ENCODE data around the gene KPNA2.
"Not testable (repeated sequence)": the region's sequence is repeated elsewhere in the genome, so short reads cannot be mapped to it uniquely, and the experiment has no call there.

Gene KPNA2

DNA sequence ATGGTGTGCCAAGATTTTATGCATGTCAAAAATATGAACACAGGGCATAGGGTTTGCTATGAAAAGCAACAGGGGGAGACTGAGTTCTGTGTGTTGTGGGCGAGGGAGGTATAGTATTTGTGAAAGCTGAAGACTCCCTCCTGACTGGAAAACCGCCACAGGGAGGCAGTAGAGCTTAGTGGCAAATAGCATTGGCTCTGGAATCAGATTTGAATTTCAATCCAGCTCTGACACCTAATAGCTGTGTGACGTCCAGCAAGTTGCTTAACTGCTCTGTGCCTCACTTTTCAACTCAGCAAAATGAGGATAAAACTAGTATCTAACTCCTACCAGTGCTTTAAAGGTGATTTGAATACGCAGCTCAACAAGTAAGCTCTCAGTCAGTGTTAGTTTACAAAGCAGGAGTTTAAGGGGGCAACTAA lies 22.0 kb downstream of the KPNA2 start:
- no peak for DNase-seq (ENCODE audit: low spot score)

DNA sequence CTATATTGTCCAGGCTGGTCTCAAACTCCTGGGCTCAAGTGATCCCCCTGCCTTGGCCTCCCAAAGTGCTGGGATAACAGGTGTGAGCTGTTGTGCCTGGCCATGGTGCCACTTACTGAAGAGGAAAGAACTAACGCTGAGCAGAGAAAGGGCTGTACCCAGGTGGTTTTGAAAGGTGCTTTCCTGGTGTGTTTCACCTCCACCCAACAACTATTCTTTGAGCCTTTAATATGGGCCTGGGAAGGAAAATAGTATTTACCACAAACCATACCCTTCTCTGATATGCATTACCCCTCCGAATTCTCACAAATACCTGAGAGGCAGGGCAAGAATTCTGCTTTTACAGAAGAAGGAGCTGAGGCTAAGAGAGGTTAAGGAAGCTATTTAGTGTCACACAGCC lies 24.8 kb downstream of the KPNA2 start:
- no peak for DNase-seq (ENCODE audit: low spot score)

DNA sequence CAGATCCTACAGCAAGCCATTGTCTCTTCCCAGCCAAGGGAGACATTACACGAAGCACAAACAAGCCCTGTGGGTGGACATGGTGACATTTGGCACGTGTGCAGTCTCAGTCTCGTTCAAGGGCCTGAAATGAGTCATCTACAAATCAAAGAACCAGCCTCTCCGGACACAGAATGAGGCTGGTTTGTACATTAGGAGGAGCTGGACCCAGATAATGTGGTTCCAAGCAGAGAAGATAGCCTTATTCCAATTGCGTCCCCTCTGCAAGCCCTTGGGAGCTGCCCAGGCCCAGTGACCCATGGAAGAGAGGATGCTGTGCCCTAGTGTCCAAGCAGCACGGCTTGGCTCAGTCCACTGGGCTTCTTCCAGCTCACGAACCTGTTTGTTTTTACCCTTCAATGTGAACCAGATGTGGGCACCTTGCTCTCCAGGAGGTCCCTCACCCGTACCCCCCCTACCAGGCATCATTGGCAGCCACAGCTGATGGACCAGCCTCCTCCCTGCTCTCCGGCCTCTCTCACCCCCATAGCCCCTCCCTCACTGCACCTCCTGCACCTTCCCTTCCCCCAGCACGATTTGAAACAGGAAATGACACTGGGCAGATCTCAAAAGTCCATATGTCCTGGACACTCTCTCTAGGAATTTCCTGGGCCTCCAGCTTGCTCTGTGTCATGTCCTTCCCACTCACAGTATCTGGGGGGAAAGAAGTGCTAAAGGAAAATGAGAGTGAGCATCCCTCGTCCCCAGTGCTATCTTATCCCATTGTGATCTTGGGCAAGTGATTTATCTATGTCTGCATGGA lies 26.2 kb downstream of the KPNA2 start:
- no peak for DNase-seq (ENCODE audit: low spot score)

DNA sequence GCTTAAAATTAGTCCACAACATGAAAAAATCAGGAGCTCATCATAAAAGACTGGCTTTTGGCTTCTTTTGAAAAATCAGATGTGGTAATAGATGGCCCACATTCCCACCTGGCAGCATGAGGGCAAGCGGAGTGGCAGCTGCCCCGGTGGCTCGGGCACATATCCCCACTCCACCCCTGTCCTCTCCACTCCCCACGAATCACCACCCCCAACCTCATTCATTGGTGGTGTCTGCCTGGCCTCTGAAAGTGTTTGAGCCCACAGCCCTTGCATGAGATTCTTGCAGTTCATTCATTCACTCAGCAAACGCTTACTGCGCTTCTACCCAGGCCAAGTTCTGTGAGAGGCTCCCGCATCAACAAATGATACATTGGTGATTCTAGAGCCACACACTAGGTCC lies 29.8 kb downstream of the KPNA2 start:
- DNase-seq (ENCODE audit: low spot score) = not testable (repeated sequence)

DNA sequence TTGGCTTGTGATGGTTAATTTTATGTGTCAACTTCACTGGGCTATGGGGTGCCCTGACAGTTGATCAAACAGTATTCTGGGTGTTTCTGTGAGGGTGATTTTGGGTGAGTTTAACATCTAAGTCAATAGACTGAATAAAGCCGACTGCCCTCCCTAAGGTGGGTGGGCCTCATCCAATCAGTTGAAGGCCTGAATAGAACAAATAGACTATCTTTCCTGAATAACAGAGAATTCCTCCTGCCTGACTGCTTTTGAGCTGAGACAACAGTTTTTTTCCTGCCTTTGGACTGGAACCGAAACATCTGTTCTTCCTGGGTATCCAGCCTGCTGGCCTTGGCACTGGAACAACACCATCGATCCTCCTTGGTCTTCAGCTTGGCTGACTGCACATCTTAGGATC lies 33.0 kb downstream of the KPNA2 start:
- DNase-seq (ENCODE audit: low spot score) = not testable (repeated sequence)

DNA sequence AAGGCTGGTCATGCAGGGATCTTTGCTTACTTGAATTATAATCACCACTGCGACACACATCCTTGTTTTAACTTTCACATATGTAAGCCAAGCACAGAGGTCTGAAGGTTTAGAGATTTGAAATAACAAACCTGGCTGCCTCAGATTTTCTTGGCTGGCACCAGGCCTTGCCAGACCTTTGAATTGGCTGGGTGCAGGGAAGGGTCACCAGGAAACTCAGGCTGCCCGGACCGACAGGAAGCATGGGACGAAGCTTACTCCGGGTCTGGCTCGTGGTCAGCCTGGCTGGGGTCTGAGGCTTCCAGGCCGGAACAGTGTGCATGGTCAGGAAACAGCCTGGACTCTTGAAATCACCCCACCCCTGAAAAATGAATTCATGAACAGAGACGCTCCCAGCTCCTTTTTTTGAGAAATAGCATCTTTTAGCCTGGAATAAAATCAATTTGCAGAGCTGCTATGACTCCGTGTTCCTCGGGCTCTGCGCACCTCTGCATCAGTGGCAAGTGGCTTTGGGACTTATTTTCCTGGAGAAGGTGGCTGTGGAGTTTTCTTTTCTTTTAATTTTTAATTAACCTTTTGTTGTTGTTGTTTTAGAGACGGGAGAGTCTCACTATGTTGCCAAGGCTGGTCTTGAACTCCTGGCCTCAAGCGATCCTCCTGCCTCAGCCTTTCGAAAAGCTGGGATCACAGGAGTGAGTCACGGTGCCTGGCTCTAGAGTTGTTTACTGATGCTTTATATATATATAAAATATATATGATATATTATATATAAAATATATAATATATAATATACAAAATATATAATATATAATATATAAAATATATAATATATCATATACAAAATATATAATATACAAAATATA lies 35.3 kb downstream of the KPNA2 start:
- not testable (repeated sequence) for DNase-seq (ENCODE audit: low spot score)

DNA sequence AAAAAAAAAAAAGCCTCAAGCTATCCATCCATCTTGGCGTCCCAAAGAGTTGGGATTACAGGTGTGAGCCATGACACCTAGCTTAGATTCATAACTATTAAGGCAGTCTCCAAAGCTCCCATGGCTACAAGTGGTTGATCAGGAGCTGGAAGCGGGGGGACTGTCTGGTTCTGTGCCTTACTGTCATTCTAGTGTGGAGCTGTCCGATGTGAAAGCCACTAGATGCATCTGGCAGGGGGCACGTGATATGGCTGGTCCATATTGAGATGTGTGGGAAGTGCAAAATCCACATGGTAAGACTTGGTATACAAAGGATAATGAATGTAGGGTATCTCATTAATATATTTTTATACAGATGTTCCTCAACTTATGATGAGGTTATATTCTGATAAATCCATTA lies 38.7 kb downstream of the KPNA2 start:
- no peak for DNase-seq (ENCODE audit: low spot score)

DNA sequence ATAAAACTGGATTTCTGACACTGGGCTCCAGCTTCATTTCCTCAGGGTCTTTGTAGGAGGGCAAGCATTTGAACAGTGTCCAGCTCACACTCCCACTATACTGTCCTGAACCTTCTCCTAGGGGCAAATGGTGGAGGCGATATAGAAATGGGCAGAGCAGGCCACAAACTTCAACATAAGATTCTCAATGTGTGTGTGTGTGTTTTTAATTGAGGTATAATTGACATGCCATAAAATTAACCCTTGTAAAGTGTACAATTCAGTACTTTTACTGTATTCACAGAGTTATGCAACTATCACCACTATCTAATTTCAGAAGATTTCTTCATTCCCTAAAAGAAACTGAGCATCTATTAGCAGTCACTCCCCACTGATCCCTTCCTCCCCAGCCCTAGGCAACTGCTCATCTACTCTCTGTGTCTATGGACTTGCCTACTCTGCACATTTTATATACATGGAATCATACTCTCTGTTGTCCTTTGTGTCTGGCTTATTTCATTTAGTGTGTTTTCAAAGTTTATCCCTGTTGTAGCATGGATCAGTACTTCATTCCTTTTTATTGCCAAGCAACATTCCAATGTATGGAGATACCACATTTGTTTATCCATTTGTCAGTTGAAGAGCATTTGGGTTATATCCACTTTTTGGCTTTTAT lies 40.5 kb downstream of the KPNA2 start:
- not testable (repeated sequence) for DNase-seq (ENCODE audit: low spot score)

DNA sequence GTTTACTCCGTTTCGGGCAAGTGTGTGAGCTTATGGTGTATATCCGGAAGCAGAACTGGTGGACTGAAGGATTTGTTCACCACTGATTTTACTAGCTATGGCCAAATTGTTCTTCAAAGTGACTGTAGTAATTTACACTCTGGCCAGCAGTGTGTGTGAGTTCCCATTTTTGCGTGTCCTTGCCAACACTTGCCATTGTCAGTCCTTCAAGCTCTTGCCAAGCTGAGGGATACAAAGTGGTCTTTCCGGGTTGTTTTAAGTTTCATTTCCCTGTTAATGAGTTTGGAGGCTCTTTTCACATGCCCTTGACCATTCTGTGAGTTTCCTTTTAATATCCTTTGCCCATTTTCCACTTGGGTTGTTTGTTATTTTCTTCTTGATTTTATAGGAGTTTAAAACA lies 42.0 kb downstream of the KPNA2 start:
- DNase-seq (ENCODE audit: low spot score) = not testable (repeated sequence)

DNA sequence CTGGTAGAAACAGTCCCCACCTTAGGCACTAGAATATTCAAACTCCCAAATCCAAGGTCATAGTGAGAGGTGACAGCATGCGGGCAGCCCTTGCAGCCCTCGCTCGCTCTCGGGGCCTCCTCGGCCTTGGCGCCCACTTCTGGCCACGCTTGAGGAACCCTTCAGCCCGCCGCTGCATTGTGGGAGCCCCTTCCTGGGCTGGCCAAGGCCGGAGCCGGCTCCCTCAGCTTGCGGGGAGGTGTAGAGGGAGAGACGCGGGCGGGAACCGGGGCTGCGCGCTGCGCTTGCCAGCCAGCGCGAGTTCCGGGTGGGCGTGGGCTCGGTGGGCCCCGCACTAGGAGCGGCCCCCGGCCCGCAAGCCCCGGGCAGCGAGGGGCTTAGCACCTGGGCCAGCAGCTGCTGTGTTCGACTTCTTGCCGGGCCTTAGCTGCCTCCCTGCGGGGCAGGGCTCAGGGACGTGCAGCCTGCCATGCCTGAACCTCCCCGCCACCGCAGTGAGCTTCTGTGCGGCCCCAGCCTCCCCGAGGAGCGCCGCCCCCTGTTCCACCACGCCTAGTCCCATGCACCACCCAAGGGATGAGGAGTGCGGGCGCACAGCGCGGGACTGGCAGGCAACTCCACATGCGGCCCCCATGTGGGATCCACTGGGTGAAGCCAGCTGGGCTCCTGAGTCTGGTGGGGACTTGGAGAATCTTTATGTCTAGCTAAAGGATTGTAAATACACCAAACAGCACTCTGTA lies 45.0 kb downstream of the KPNA2 start:
- no peak for DNase-seq (ENCODE audit: low spot score)

DNA sequence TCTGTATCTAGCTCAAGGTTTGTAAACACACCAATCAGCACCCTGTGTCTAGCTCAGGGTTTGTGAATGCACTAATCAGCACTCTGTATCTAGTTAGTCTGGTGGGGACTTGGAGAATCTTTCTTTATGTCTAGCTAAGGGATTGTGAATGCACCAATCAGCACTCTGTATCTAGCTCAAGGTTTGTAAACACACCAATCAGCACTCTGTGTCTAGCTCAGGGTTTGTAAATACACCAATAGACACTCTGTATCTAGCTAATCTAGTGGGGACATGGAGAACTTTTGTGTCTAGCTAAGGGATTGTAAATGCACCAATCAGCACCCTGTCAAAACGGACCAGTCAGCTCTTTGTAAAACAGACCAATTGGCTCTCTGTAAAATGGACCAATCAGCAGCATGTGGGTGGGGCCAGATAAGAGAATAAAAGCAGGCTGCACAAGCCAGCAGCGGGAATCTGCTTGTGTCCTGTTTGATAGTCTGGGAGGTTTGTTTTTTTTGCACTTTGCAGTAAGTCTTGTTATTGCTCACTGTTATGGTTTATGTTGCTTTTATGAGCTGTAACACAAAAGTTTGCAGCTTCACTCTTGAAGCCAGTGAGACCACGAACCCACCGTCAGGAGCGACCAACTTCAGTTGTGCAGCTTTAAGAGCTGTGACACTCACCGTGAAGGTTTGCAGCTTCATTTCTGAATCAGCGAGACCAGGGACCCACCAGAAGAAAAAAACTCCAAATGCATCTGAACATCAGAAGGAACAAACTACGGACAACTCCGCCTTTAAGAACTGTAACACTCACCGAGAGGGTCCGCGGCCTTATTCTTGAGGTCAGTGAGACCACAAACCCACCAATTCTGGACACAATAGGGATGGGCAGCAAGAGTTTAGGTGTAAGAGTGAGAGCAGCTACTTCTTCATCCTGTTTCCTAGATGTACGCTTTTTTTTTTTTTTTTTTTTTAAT lies 46.0 kb downstream of the KPNA2 start:
- DNase-seq (ENCODE audit: low spot score) = not testable (repeated sequence)

DNA sequence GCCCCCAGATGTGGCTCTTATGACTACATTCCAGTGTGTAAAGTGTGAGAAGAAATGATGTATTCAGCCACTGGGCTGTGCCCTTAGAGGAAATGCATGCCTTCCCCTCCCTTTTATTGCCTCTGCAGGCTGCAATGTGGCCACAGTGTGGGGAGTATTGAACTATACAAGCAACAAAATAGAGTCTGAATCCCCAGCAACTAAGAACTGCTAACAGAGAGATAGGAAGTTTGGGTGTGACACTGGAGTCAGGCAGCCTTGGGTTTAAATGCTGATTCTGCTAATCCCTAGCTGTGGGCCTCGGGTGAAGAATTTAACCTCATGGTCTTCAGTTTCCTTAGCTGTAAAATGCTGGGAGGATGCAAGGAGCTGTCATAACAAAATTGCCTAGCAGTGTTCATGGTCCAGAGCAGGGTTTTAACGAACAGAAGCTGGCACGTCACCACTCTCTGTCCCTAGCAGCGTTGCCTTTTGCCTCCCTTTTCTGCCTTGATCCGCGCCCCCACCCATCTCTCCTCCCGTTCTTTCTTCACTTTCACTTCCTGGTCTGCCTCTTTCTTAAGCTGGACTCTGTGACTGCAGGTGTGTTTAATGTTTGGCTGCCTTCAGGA lies 50.3 kb downstream of the KPNA2 start:
- no peak for DNase-seq (ENCODE audit: low spot score)

DNA sequence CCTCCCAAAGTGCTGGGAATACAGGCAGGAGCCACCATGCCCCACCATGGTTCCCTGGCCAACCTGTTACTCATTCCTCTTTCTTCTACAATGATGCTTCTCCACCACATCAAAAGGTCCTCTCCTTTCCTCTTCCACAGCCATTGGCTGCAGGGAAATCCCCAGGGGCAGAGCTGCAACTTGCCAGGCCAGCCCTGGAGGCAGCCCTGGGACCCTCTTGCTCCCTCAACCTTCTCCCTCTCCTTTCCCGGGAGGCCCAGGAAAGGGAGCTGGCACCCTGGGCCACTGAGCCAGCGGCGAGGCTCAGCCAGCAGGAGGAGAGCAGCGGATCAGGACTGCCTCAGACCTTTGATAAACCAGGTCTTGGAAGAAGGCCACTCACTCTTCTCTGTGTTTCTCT lies 51.1 kb downstream of the KPNA2 start:
- DNase-seq (ENCODE audit: low spot score) = not testable (repeated sequence)

DNA sequence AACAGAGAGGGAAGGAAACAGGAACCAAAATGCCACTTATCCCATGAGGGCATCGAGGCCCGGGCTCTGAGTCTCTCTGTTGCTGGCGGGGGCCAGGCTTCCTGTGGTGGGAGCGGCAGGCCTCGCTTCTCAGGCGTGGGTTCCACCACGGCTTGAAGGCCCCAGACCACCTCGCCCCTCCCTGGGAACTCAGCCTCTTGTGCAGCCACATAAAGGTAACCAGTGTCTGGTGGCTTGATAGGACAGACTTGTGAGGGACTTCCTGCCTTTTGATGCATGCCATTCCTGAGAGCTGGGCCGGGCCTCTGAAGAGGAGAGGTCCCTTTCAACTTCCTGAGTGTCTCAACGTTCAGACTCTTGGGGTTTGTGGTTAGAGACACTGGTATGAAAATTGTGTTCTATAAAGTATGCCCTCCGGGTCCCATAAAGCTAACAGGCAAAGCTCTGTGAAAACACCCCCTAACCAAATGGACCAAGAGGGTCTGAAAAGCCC lies 51.6 kb downstream of the KPNA2 start:
- DNase-seq (ENCODE audit: low spot score) = not testable (repeated sequence)

DNA sequence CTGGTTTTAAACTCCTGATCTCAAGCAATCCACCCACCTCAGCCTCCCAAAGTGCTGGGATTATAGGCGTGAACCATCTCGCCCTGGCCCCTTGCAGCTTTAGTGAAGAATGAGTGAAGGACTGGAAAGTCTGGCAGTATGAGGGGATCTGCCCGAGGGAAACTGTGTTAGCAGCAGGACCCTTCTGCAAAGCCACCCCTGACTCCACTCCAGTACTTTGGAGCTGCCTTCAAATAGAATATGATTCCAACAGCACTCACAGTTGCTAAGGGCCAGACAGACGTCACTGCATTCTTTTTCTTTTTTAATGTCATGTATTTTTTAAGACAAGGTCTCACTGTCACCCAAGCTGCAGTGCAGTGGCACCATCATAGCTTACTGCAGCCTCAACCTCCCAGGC lies 52.3 kb downstream of the KPNA2 start:
- DNase-seq (ENCODE audit: low spot score) = no peak

DNA sequence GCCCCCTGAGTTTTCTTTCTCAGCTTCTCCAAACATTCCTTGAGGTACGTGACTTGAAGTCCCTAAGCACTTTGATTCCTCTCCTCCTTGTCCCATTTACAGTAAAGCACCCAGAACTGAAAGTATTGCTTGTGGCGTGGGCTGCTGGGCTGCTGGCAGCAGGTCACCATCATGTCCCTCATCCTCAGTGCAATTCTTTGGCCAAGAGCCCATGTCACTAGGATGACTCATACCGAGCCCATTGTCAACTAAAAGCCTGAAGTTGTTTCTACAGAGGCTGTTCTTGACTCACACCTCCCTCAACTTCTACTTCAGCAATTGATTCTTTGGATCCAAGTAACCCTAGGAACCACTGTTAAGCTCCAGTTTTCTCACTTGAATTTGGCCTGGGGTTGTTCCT lies 54.3 kb downstream of the KPNA2 start:
- DNase-seq (ENCODE audit: low spot score) = no peak

DNA sequence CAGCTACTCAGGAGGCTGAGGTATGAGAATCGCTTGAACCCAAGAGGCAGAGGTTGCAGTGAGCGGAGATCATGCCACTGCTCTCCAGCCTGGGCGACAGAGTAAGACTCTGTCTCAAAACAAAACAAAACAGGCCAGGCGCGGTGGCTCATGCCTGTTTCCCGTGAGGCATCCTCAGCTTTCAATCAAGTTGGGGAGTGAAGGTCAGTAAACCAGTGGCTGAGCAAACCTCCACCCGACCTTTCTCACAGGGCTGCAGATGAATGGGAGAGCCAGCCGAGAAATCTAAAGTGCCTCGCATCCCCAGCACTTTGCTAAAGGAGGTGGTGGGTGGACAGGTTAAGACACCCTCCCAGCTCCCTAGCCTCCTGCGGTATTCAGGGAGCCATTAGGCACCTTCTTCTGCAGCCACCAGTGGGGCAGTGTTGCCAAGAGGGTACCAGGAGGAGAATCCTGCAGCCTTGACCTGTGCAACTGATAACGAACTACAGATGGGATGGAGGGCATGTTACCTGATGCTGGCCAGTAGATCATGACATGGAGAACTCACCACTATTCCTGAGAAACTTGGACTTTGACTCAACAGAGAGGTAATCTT lies 59.0 kb downstream of the KPNA2 start:
- no peak for DNase-seq (ENCODE audit: low spot score)

DNA sequence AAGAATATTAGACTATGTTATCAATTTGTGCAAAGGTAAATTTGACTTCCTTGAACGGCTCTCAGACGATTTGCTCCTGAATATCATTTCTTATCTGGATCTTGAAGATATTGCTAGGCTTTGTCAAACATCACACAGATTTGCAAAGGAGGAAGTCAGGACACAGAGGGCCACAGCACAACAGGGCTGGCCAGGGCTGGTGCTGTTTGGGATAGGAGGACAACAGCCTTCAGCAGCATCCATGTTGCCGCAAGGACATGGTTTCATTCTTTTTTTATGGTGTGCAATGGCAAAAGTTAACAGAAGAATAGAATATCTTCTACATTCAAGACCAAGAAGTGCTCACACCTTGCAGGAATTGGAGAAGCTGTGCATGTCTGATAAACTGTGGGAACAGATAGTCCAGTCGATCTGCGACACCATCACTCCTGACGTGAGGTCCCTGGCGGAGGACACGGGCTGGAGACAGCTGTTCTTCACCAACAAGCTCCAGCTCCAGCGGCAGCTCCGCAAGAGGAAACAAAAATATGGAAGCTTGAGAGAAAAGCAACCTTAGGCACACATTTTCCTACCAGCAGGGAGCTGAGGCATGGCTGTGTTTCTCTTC lies 59.8 kb downstream of the KPNA2 start:
- DNase-seq (ENCODE audit: low spot score) = no peak

DNA sequence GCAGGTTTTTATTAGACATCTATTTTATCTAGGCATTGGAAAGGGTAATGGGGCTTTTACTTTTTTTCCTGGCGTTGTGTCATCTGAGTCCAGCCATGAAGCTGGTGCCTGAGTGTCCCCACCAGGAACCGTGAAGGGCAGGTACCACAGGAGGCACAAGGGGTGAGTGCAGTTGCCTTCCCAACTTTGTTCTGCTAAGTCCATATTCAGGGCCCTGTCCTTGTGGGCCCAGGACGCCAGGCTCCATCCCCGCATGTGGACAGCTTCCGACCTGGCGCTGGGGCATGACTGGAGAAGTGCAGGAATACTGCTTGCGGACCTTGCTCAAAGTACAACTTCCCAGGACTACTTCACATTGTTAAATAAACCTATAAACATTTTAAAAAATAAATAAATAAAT lies 60.6 kb downstream of the KPNA2 start:
- DNase-seq (ENCODE audit: low spot score) = no peak

Measured in globus pallidus (tissue), 1 donor.